ENCODE results near the gene BRD2.

The BRD2 gene

GRCh38 chr6:32973144-32974015 lies 5.0 kb downstream of the BRD2 start:
- peak; percentile 29 for DNase-seq

GRCh38 chr6:32974016-32974333 lies 5.6 kb downstream of the BRD2 start:
- no peak for DNase-seq

GRCh38 chr6:32974541-32975308 lies 6.3 kb downstream of the BRD2 start:
- no peak for DNase-seq

- DNase-seq, result no peak
Measured at GRCh38 chr6:32975886-32976285, 7.5 kb downstream of the BRD2 start.

- no peak for DNase-seq
Measured at GRCh38 chr6:32976334-32977069, 8.1 kb downstream of the BRD2 start.

GRCh38 chr6:32977272-32977952 lies 9.0 kb downstream of the BRD2 start:
- DNase-seq, result no peak

GRCh38 chr6:32977953-32978324 lies 9.5 kb downstream of the BRD2 start:
- no peak for DNase-seq

- no peak for DNase-seq
Measured at GRCh38 chr6:32979720-32980487, 11.5 kb downstream of the BRD2 start.

- DNase-seq, result no peak
Measured at GRCh38 chr6:32980488-32981038, 12.2 kb downstream of the BRD2 start.

- DNase-seq, result peak; percentile 70
Measured at GRCh38 chr6:32982084-32982701, 13.8 kb downstream of the BRD2 start.

GRCh38 chr6:32982702-32983492 lies 14.5 kb downstream of the BRD2 start:
- DNase-seq, result no peak

- DNase-seq, result no peak
Measured at GRCh38 chr6:32983493-32983848, 15.1 kb downstream of the BRD2 start.

- no peak for DNase-seq
Measured at GRCh38 chr6:32983964-32984621, 15.7 kb downstream of the BRD2 start.

GRCh38 chr6:32984622-32985389 lies 16.4 kb downstream of the BRD2 start:
- peak; percentile 96 for DNase-seq

- no peak for DNase-seq
Measured at GRCh38 chr6:32989368-32989767, 21.0 kb downstream of the BRD2 start.

GRCh38 chr6:32991972-32992371 lies 23.6 kb downstream of the BRD2 start:
- DNase-seq, result no peak

GRCh38 chr6:32993363-32993973 lies 25.1 kb downstream of the BRD2 start:
- no peak for DNase-seq

- no peak for DNase-seq
Measured at GRCh38 chr6:32995448-32995847, 27.1 kb downstream of the BRD2 start.

GRCh38 chr6:33000055-33000454 lies 31.7 kb downstream of the BRD2 start:
- no peak for DNase-seq
